B cell (primary cell): ENCODE data around the gene NLGN1.

ENCODE experiments used
- EZH2 ChIP-seq: IDR thresholded peaks from 2 replicates; pipeline ENCODE4 v1.6.1; 2012; ENCODE audit warnings: borderline replicate concordance, low read depth, mild to moderate bottlenecking, moderate library complexity, low read length; ENCODE audit not compliant: insufficient read depth, poor library complexity, severe bottlenecking
- TF ChIP-seq, protein P1 (sequence below): fragments of 200-600 bp; IDR thresholded peaks from one replicate; pipeline ENCODE4 v1.8.0; 2022; ENCODE audit warnings: antibody characterized with exemption, mild to moderate bottlenecking

DNA sequence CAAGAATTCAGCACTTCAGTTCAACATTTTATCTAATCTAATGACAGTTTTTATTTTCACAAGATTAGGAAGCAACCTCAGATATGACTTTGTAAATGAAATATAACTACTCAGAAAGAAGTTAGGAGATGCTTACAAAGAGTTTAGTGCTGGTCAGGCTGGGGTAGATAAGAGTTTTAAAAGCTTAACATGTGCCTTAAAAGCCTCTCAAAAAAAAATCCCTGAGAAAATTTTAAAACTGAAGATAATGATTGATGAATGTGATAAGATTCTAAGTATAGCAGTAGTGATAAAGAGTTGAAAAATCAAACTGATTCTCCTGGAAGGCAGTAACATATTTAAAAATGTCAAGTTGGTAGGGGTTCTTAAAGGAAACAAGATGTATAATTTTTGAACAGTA lies 478.2 kb downstream of the NLGN1 start:
- TF ChIP-seq, protein P1, sequence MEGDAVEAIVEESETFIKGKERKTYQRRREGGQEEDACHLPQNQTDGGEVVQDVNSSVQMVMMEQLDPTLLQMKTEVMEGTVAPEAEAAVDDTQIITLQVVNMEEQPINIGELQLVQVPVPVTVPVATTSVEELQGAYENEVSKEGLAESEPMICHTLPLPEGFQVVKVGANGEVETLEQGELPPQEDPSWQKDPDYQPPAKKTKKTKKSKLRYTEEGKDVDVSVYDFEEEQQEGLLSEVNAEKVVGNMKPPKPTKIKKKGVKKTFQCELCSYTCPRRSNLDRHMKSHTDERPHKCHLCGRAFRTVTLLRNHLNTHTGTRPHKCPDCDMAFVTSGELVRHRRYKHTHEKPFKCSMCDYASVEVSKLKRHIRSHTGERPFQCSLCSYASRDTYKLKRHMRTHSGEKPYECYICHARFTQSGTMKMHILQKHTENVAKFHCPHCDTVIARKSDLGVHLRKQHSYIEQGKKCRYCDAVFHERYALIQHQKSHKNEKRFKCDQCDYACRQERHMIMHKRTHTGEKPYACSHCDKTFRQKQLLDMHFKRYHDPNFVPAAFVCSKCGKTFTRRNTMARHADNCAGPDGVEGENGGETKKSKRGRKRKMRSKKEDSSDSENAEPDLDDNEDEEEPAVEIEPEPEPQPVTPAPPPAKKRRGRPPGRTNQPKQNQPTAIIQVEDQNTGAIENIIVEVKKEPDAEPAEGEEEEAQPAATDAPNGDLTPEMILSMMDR = no peak
- TF ChIP-seq EZH2 = no peak
